Activated T-cell treated with anti-CD3 and anti-CD28 coated beads for 1 hour (primary cell): ENCODE results near the gene DHRSX.
"Not testable (repeated sequence)": the region's sequence is repeated elsewhere in the genome, so short reads cannot be mapped to it uniquely, and the experiment has no call there.

Experiments used
- DNase-seq: peaks from one replicate; pipeline ENCODE4 v3.0.0-alpha.2; 2020; ENCODE audit warnings: low read depth

The DHRSX gene

DNA sequence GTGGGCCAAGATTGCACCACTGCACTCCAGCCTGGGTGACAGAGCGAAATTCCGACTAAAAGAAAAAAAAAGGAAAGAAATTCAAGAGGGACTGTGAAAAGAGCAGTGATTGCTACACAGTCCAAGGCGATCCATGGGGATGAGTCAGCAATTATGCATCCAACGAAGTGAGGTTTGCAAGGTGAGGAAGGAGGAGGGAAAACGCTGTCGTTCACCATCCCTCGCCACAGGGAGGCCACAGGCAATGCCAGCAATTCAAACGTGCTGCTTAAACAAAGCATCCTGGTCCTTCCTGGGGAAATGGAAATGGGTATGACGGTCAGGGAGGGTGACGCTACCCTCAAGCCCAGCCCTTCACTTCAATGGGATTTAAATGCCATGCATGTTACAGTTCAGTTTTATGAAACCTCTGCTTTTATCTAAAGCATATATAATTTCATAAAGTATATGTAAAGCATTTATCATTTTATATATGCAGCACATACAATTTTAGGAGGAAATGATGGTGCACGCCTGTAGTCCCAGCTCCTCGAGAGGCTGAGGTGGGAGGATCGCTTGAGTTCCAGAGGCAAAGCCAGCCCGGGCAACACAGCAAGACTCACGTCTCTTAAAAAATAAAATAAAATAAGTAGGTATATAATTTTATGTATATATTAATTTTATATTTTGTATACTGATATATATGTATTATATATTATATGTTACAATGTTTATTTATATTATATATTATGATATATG lies 108.7 kb downstream of the DHRSX start:
- no peak for DNase-seq

DNA sequence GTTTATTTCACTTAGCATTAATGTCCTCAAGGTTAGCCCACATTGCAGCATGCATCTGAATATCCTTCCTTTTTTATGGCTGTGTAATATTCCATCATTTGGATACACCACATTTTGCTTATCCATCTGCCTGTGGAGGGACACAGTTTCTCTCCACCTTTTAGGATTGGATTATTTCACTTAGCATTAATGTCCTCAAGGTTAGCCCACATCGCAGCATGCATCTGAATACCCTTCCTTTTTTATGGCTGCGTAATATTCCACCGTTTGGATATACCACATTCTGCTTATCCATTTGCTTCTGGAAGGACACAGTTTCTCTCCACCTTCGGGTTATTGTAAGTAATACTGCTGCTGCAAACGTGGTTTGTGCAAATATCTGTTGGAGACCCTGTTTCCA lies 110.0 kb downstream of the DHRSX start:
- no peak for DNase-seq

DNA sequence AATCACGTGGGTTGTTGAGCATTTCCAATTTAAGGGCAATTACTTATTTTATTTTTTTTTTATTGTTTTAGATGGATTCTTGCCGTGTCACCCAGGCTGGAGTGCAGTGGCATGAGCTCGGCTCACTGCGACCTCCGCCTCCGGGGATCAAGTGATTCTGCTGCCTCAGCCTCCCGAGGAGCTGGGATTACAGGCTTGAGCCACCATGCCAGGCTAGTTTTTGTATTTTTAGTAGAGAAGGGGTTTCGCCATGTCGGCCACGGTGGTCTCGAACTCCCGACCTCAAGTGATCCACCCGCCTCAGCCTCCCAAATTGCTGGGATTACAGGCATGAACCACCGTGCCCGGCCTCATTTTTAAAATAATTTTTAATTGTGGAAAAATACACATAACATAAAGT lies 111.0 kb downstream of the DHRSX start:
- DNase-seq, result not testable (repeated sequence)

DNA sequence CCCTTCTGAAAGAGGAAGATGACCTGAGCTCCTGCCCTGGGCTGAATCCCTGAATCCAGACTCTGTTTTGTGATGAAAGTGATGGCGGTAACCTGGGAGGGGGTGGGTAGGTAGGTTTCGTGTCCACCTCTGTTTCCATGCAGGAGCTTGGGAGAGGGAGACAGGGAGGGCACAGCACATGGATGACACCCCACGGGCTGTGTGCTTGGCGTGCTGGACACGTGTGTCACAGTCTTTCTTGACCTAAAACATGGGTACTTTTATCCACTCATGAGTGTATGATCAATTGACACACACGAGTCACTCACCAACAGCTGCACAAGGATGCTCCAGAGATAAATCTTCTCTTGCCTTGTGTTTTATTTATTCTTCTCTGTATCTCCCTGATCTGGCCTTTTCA lies 111.5 kb downstream of the DHRSX start:
- no peak for DNase-seq

GRCh38 chrX:2388669-2389068 lies 112.1 kb downstream of the DHRSX start:
- no peak for DNase-seq

GRCh38 chrX:2387614-2388239 lies 113.0 kb downstream of the DHRSX start:
- no peak for DNase-seq

GRCh38 chrX:2385224-2385623 lies 115.6 kb downstream of the DHRSX start:
- DNase-seq, result no peak

GRCh38 chrX:2384486-2384885 lies 116.3 kb downstream of the DHRSX start:
- DNase-seq, result no peak

- no peak for DNase-seq
Measured at GRCh38 chrX:2383735-2384134, 117.0 kb downstream of the DHRSX start.

DNA sequence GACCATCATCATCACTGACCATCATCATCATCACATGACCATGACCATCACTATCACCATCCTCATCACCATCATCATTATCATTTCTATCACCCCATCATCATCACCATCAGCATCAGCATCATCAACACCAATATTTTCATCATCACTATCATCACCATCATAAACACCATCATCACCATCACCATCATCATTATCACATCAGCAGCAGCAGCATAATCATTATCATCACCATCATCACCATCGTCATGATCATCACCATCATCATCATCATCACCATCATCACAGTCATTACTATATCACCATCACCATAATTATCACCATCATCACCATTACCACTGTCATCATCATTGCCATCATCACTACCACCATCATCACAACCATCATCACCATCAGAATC lies 117.6 kb downstream of the DHRSX start:
- no peak for DNase-seq

- not testable (repeated sequence) for DNase-seq
Measured at GRCh38 chrX:2382433-2383048, 118.2 kb downstream of the DHRSX start.

GRCh38 chrX:2376166-2376565 lies 124.6 kb downstream of the DHRSX start:
- no peak for DNase-seq

GRCh38 chrX:2374086-2374485 lies 126.7 kb downstream of the DHRSX start:
- no peak for DNase-seq

GRCh38 chrX:2373615-2374014 lies 127.2 kb downstream of the DHRSX start:
- no peak for DNase-seq

DNA sequence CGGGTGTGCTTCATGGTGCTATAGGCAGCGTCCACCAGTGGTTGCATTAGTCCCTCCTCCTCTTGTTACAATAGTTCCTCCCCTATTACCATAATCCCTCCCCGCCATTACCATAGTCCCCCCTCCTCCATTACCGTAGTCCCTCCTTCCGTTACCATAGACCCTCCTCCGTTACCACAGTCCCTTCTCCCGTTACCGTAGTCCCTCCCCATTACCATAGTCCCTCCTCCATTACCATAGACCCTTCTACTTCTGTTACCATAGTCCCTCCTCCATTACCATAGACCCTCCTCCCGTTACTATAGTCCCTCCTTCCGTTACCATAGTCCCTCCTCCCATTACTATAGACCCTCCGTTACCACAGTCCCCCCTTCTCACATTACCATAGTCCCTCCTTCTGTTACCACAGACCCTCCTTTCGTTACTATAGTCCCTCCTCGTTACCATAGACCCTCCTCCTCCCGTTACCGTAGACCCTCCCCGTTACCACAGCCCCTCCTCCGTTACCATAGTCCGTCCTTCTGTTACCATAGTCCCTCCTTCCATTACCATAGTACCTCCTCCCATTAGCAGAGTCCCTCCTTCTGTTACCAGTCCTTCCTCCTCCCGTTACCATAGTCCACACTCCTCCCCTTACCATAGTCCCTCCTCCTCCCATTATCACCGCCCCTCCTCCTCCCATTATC lies 129.6 kb downstream of the DHRSX start:
- DNase-seq, result no peak

GRCh38 chrX:2370456-2370855 lies 130.3 kb downstream of the DHRSX start:
- DNase-seq, result no peak

- DNase-seq, result no peak
Measured at GRCh38 chrX:2369206-2369605, 131.6 kb downstream of the DHRSX start.

GRCh38 chrX:2360731-2361130 lies 140.0 kb downstream of the DHRSX start:
- no peak for DNase-seq

DNA sequence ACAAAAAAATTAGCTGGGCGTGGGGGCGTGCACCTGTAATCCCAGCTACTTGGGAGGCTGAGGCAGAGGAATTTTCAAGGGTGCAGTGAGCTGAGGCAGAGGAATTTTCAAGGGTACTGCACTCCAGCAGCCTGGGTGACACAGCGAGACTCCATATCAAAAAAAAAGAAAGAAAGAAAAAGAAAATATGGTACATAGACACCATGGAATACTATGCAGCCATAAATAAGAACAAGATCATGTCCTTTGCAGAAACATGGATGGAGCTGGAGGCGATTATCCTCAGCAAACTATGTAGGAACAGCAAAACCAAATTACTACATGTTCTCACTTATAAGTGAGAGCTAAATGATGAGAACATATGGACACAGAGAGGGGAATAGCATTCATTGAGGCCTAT lies 141.3 kb downstream of the DHRSX start:
- DNase-seq, result not testable (repeated sequence)

GRCh38 chrX:2351999-2352995 lies 148.5 kb downstream of the DHRSX start:
- DNase-seq, result no peak

DNA sequence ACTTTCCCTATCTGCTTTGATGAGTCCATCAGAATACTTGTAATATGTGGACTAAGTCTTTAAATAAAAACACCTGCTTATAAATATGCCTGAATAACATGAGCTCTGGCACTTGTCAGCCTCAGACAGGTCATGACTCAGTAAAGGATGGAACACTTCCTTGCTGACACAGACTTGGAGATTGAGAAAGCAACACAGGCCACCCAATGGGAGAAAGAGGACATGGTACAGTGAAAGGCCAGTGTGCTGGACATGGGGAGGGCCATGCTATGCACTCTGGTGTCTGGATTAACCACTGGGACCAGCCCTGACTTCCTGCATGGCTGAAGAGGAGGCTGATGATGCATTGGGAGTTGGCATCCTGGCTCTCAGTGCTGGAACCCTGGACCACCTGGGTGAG lies 149.5 kb downstream of the DHRSX start:
- DNase-seq, result no peak

DNA sequence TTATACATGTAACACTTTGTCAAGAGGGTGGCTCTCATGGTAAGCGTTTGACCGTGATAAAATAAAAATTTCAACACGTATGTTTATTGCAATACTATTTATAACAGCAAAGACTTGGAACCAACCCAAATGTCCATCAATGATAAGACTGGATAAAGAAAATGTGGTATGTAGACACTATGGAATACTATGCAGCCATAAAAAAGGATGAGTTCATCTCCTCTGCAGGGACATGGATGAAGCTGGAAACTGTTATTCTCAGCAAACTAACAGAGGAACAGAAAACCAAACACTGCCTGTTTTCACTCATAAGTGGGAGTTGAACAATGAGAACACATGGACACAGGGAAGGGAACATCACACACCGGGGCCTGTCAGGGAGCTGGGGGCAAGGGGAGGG lies 150.1 kb downstream of the DHRSX start:
- not testable (repeated sequence) for DNase-seq
